Thymus (tissue), 11 donors: ENCODE data around the gene PCP4. TPM values are rescaled to one million over a fixed set of nuclear protein-coding genes. Genes with fewer than 3 reads are reported as not detected.

Experiments
- DNase-seq, 9 donors: peaks; one replicate each; pipeline ENCODE4 v3.0.0-alpha.2; 2013; ENCODE audit warnings: low spot score in 9 of 9, low read depth in 6 of 9, missing footprints in 1 of 9
- H3K27ac ChIP-seq, 2 donors: one replicate each; pipeline ENCODE4 v1.5.1; 2013; ENCODE audit warnings: control low read depth in 1 of 2, low read depth in 1 of 2, low read length in 1 of 2, mild to moderate bottlenecking in 1 of 2, moderate library complexity in 1 of 2
- H3K27me3 ChIP-seq, 2 donors: one replicate each; pipeline ENCODE4 v1.5.1; 2013; ENCODE audit warnings: low read length in 1 of 2; ENCODE audit not compliant: control insufficient read depth in 2 of 2, insufficient read depth in 1 of 2
- H3K36me3 ChIP-seq, 2 donors: one replicate each; pipeline ENCODE4 v1.5.1; 2013; ENCODE audit warnings: low read length in 1 of 2, mild to moderate bottlenecking in 1 of 2, moderate library complexity in 1 of 2; ENCODE audit not compliant: control insufficient read depth in 2 of 2, insufficient read depth in 2 of 2
- H3K4me1 ChIP-seq, 2 donors: one replicate each; pipeline ENCODE4 v1.5.1; 2013; ENCODE audit warnings: low read length in 2 of 2; ENCODE audit not compliant: control insufficient read depth in 2 of 2, insufficient read depth in 2 of 2
- H3K4me3 ChIP-seq, 2 donors: one replicate each; pipeline ENCODE4 v1.5.1; 2013; ENCODE audit warnings: low read length in 2 of 2, control low read depth in 1 of 2, mild to moderate bottlenecking in 1 of 2
- H3K9me3 ChIP-seq, 2 donors: one replicate each; pipeline ENCODE4 v1.5.1; 2013; ENCODE audit warnings: low read length in 1 of 2, mild to moderate bottlenecking in 1 of 2; ENCODE audit not compliant: control insufficient read depth in 2 of 2, insufficient read depth in 1 of 2
- WGBS: extraction: QIAGEN DNeasy Blood & Tissue Kit; methylation state at CpG from one replicate; pipeline ENCODE4 v1.1.7; 2013; 5-methylcytosine and 5-hydroxymethylcytosine counted together
- polyA plus RNA-seq: library from polyadenylated mRNA; stranded (reverse); fragments of 200-250 nt; gene quantifications from one replicate; pipeline ENCODE4 v1.2.3, GENCODE V29; 2013
- total RNA-seq: library from RNA; stranded (reverse); fragments of 120-200 nt; gene quantifications from one replicate; pipeline ENCODE4 v1.2.4, GENCODE V29; 2013
- donor health status: healthy.

PCP4 gene
- total and polyA plus RNA-seq, 2 donors = 2.1 to 13.1 TPM

DNA sequence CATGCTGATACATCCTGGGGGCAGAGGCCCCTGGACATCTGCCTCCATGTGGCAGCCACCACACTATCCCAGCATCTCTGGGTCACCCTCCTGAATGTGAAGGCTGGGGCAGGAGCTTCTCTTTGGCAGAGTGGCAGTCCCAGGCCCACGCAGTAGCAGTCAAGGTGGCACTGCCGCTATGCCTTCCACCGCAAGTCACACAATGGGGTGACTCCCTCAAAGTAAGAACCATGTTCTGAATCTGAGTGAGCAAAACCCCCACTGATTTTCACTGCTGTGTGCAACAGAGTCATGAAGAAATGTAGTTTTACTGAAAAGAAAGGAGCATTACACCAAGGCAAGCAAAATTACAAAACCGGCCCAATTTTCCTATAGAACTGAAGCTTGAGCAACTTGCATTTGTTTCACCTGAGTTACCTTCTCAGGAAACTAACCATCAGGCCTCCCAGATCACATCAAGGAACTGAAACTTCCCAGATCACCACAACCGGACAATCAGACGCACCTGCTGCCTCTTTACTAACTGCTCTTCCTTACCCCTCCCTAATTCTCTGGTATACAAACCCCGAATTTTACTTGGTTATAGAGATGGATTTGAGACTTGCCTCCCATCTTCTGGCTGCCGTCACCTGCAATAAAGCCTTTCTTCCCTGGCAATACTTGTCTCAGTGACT, 102.6 kb downstream of the PCP4 start:
- Histone ChIP-seq H3K27ac (no peak overlapping the region), H3K4me1 (no peaks in the 10 kb centered on the region), H3K36me3 (no peaks in the 10 kb centered on the region), H3K27me3 (no peaks in the 10 kb centered on the region), H3K4me3 (no peak overlapping the region), H3K9me3 (peaks cover 0 to 4% of the 10 kb centered on the region in 2 donors)
- no peak for DNase-seq
- WGBS = 56% methylated on average over 8 of the region's 8 CpGs

GRCh38 chr21:39971956-39972355, 104.7 kb downstream of the PCP4 start:
- H3K4me3 ChIP-seq = no peak overlapping the region
- DNase-seq = no peak
- no peak overlapping the region for H3K27ac ChIP-seq
- 63% methylated on average over 2 of the region's 2 CpGs for WGBS
- H3K4me1 ChIP-seq = no peaks in the 10 kb centered on the region
- peaks cover 0 to 4% of the 10 kb centered on the region in 2 donors for H3K9me3 ChIP-seq
- H3K27me3 ChIP-seq = no peaks in the 10 kb centered on the region
- H3K36me3 ChIP-seq = no peaks in the 10 kb centered on the region

GRCh38 chr21:39972471-39972870, 105.2 kb downstream of the PCP4 start:
- Histone ChIP-seq H3K27ac (no peak overlapping the region), H3K27me3 (no peaks in the 10 kb centered on the region), H3K36me3 (no peaks in the 10 kb centered on the region), H3K4me1 (no peaks in the 10 kb centered on the region), H3K4me3 (no peak overlapping the region), H3K9me3 (peaks cover 0 to 4% of the 10 kb centered on the region in 2 donors)
- 85% methylated on average over 4 of the region's 4 CpGs for WGBS
- DNase-seq = no peak

- DNase-seq = no peak
- H3K27me3 ChIP-seq = no peaks in the 10 kb centered on the region
Observed at GRCh38 chr21:39972976-39973770, 105.9 kb downstream of the PCP4 start.

GRCh38 chr21:39976800-39977199, 109.6 kb downstream of the PCP4 start:
- no peaks in the 10 kb centered on the region for H3K36me3 ChIP-seq
- WGBS = 92% methylated on average over 5 of the region's 5 CpGs
- H3K4me3 ChIP-seq = no peak overlapping the region
- DNase-seq = no peak
- no peak overlapping the region for H3K27ac ChIP-seq
- no peaks in the 10 kb centered on the region for H3K4me1 ChIP-seq
- no peaks in the 10 kb centered on the region for H3K9me3 ChIP-seq
- H3K27me3 ChIP-seq = no peaks in the 10 kb centered on the region

More at GRCh38 chr21:39972976-39973770, 105.9 kb downstream of the PCP4 start:
- 94% methylated on average over 14 of the region's 14 CpGs for WGBS
- Histone ChIP-seq H3K4me1 (no peaks in the 10 kb centered on the region), H3K36me3 (no peaks in the 10 kb centered on the region), H3K9me3 (peaks cover 0 to 4% of the 10 kb centered on the region in 2 donors), H3K27ac (no peak overlapping the region), H3K4me3 (no peak overlapping the region)

Other genes with a start within 250 kb of the PCP4 start
- gene IGSF5, start 122.3 kb upstream of the PCP4 start, total RNA-seq = 0.66 TPM
- gene IGSF5, start 122.3 kb upstream of the PCP4 start, polyA plus RNA-seq = 0.50 TPM